SK-N-SH treated with all-trans-retinoic acid at 6 μM for 48 hours (cell line): ENCODE data around the gene TRMT11.

Source experiments
- ARNTL ChIP-seq: fragments of 450-650 bp; formaldehyde crosslinking; IDR thresholded peaks from 2 replicates; pipeline ENCODE4 v1.5.0; 2020; ENCODE audit warnings: low read depth, mild to moderate bottlenecking, moderate library complexity, borderline replicate concordance
- ESRRG ChIP-seq: fragments of 250-450 bp; sonication (Bioruptor Pico); IDR thresholded peaks from 2 replicates; pipeline ENCODE4 v1.6.1; 2021; ENCODE audit warnings: mild to moderate bottlenecking
- ISL1 ChIP-seq: fragments of 250-450 bp; sonication (Bioruptor Pico); IDR thresholded peaks from 2 replicates; pipeline ENCODE4 v2.1.2; 2022; ENCODE audit warnings: mild to moderate bottlenecking, moderate library complexity
- RARB ChIP-seq: fragments of 250-450 bp; sonication (Bioruptor Pico); IDR thresholded peaks from 2 replicates; pipeline ENCODE4 v1.8.0; 2021; ENCODE audit warnings: mild to moderate bottlenecking, moderate library complexity
- SNAI2 ChIP-seq: fragments of 250-450 bp; sonication (Bioruptor Pico); IDR thresholded peaks from 2 replicates; pipeline ENCODE4 v1.5.0; 2020; ENCODE audit warnings: mild to moderate bottlenecking, moderate library complexity
- TCF4 ChIP-seq: fragments of 250-450 bp; sonication (Bioruptor Pico); IDR thresholded peaks from 2 replicates; pipeline ENCODE4 v1.8.0; 2021; ENCODE audit warnings: mild to moderate bottlenecking, moderate library complexity, borderline replicate concordance
- TOX ChIP-seq: fragments of 250-450 bp; sonication (Bioruptor Pico); IDR thresholded peaks from 2 replicates; pipeline ENCODE4 v1.8.0; 2021; ENCODE audit warnings: mild to moderate bottlenecking, moderate library complexity, borderline replicate concordance
- ZC3H10 ChIP-seq: fragments of 250-450 bp; sonication (Bioruptor Pico); IDR thresholded peaks from 2 replicates; pipeline ENCODE4 v1.5.1; 2021; ENCODE audit warnings: mild to moderate bottlenecking, moderate library complexity
- ZNF565 ChIP-seq: fragments of 450-650 bp; formaldehyde crosslinking; conservative IDR thresholded peaks from 2 replicates; pipeline ENCODE4 v1.5.0; 2020; ENCODE audit warnings: low read depth, mild to moderate bottlenecking, moderate library complexity
- TF ChIP-seq, protein P1 (sequence below): fragments of 250-450 bp; sonication (Bioruptor Pico); IDR thresholded peaks from 2 replicates; pipeline ENCODE4 v1.5.1; 2020; ENCODE audit warnings: low read depth, mild to moderate bottlenecking, moderate library complexity
- TF ChIP-seq, protein P2 (sequence below): fragments of 250-450 bp; sonication (Bioruptor Pico); IDR thresholded peaks from 2 replicates; pipeline ENCODE4 v1.8.0; 2020; ENCODE audit warnings: mild to moderate bottlenecking, moderate library complexity, borderline replicate concordance

GRCh38 chr6:126064748-126065401, 78.5 kb downstream of the TRMT11 start:
- TF ChIP-seq, protein P1, sequence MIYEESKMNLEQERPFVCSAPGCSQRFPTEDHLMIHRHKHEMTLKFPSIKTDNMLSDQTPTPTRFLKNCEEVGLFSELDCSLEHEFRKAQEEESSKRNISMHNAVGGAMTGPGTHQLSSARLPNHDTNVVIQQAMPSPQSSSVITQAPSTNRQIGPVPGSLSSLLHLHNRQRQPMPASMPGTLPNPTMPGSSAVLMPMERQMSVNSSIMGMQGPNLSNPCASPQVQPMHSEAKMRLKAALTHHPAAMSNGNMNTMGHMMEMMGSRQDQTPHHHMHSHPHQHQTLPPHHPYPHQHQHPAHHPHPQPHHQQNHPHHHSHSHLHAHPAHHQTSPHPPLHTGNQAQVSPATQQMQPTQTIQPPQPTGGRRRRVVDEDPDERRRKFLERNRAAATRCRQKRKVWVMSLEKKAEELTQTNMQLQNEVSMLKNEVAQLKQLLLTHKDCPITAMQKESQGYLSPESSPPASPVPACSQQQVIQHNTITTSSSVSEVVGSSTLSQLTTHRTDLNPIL, result no peak
- TF ChIP-seq ZNF565 (CRISPR knock-in tag) (no peak), ESRRG (no peak), ISL1 (CRISPR knock-in tag) (no peak), SNAI2 (CRISPR knock-in tag) (no peak), ARNTL (no peak), TOX (CRISPR knock-in tag) (no peak), TCF4 (no peak), ZC3H10 (CRISPR knock-in tag) (no peak), RARB (CRISPR knock-in tag) (no peak)
- TF ChIP-seq, protein P2, sequence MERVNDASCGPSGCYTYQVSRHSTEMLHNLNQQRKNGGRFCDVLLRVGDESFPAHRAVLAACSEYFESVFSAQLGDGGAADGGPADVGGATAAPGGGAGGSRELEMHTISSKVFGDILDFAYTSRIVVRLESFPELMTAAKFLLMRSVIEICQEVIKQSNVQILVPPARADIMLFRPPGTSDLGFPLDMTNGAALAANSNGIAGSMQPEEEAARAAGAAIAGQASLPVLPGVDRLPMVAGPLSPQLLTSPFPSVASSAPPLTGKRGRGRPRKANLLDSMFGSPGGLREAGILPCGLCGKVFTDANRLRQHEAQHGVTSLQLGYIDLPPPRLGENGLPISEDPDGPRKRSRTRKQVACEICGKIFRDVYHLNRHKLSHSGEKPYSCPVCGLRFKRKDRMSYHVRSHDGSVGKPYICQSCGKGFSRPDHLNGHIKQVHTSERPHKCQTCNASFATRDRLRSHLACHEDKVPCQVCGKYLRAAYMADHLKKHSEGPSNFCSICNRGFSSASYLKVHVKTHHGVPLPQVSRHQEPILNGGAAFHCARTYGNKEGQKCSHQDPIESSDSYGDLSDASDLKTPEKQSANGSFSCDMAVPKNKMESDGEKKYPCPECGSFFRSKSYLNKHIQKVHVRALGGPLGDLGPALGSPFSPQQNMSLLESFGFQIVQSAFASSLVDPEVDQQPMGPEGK, result no peak
